Upper lobe of left lung (tissue), 6 donors: ENCODE data around the gene GRIA1. TPM values are rescaled to one million over a fixed set of nuclear protein-coding genes. Genes with fewer than 3 reads are reported as not detected.

Experiments
- ATAC-seq, 2 donors: fragments of 200-7000 bp; cut with Tn5 transposase; one replicate each; pipeline ENCODE4 v1.9.1; 2022; ENCODE audit warnings: mild to moderate bottlenecking in 2 of 2, moderate library complexity in 2 of 2; ENCODE audit not compliant: low FRiP score in 2 of 2
- DNase-seq, 2 donors: peaks; one replicate each; pipeline ENCODE4 v3.0.0-alpha.2; 2019 to 2020
- H3K27ac ChIP-seq, 4 donors: fragments of 200-600 bp; sonication (generic); one replicate each; pipeline ENCODE4 v1.5.1; 2016 to 2019
- H3K27me3 ChIP-seq, 4 donors: fragments of 200-600 bp; sonication (generic); one replicate each; pipeline ENCODE4 v1.5.1; 2017 to 2019
- H3K36me3 ChIP-seq, 4 donors: fragments of 200-600 bp; sonication (generic); one replicate each; pipeline ENCODE4 v1.5.1; 2016 to 2019
- H3K4me1 ChIP-seq, 4 donors: fragments of 200-600 bp; sonication (generic); one replicate each; pipeline ENCODE4 v1.5.1; 2018 to 2019
- H3K4me3 ChIP-seq, 4 donors: fragments of 200-600 bp; sonication (generic); one replicate each; pipeline ENCODE4 v1.5.1; 2017 to 2019; ENCODE audit warnings: mild to moderate bottlenecking in 2 of 4, moderate library complexity in 1 of 4
- H3K9me3 ChIP-seq, 4 donors: fragments of 200-600 bp; sonication (generic); one replicate each; pipeline ENCODE4 v1.5.1; 2018 to 2019
- EP300 ChIP-seq, 4 donors: sonication (generic); formaldehyde crosslinking; IDR thresholded peaks; one replicate each; pipeline ENCODE4 v1.5.1; 2017; ENCODE audit warnings: antibody characterized with exemption in 4 of 4, control low read depth in 2 of 4
- POLR2A ChIP-seq, 4 donors: fragments of 450-650 bp; IDR thresholded peaks; one replicate each; pipeline ENCODE4 v1.5.1; 2016 to 2017; ENCODE audit warnings: antibody characterized with exemption in 4 of 4, mild to moderate bottlenecking in 2 of 4
- POLR2AphosphoS5 ChIP-seq, 2 donors: sonication (generic); formaldehyde crosslinking; IDR thresholded peaks; one replicate each; pipeline ENCODE4 v1.5.1; 2017; ENCODE audit warnings: antibody characterized with exemption in 2 of 2
- WGBS, 2 donors: methylation state at CpG; one replicate each; pipeline ENCODE4 v1.1.5; 2017 to 2018; 5-methylcytosine and 5-hydroxymethylcytosine counted together
- total RNA-seq, 6 donors: library from RNA; depleted of rRNA in 4 of 6; stranded (reverse); fragments of >200 nt in 4 of 6; gene quantifications; one replicate each; pipeline versions ENCODE4 v1.1.0 to v1.2.1, GENCODE V29; 2016 to 2021
- TF ChIP-seq, protein P1 (sequence below), 6 experiments: fragments of 450-650 bp in 4 of 6; fragments of 200-600 bp in 2 of 6; sonication (generic) in 2 of 6; IDR thresholded peaks; one replicate each; pipeline ENCODE4 v1.5.1; 2016 to 2019; ENCODE audit warnings: antibody characterized with exemption in 6 of 6
- donor health status: DM: no; HTN: no; CAD: no; lungs with moderate emphysema.
- donor health status: DM: no; HTN: yes; CAD: no; lungs with severe emphysema.

GRIA1 gene
- total RNA-seq, 6 donors from 2014 or later, result 4.3 to 17.8 (median 9.3) TPM

DNA sequence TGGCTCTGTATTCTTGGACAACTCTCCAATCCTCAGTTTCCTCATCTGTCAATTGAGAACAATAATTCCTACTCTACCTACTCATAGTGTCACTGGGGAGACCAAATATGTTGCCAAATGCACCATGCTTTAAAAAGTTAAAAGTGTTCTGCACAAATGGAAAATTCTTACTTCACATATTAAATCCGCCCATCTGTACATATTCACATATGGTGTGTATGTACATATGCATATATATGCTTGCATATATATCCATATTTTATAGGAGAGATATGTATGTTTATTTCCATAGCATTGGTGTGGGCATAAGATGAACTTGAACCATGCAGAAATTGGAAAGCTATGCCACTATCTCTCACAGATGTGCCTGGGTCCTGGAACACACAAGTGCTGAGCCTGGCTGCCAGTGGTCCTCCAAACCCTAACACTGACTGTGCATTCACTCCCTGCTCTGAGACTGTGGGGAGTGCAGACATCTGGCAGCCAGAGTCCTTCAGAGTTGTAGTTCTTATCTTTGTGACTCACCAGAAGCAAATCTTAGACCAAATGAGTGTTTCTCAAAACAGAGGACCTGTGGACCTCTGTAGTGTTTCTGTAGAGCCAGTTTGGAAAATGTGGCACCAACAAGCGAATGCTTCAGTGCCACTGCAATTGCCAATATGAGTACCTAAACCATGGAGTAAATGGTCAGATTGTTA lies 168.7 kb downstream of the GRIA1 start:
- TF ChIP-seq, protein P1, sequence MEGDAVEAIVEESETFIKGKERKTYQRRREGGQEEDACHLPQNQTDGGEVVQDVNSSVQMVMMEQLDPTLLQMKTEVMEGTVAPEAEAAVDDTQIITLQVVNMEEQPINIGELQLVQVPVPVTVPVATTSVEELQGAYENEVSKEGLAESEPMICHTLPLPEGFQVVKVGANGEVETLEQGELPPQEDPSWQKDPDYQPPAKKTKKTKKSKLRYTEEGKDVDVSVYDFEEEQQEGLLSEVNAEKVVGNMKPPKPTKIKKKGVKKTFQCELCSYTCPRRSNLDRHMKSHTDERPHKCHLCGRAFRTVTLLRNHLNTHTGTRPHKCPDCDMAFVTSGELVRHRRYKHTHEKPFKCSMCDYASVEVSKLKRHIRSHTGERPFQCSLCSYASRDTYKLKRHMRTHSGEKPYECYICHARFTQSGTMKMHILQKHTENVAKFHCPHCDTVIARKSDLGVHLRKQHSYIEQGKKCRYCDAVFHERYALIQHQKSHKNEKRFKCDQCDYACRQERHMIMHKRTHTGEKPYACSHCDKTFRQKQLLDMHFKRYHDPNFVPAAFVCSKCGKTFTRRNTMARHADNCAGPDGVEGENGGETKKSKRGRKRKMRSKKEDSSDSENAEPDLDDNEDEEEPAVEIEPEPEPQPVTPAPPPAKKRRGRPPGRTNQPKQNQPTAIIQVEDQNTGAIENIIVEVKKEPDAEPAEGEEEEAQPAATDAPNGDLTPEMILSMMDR (IDR thresholded peaks at IDR 0.05), result no peak
- TF ChIP-seq POLR2AphosphoS5 (IDR thresholded peaks at IDR 0.05) (no peak), EP300 (IDR thresholded peaks at IDR 0.05) (no peak), POLR2A (IDR thresholded peaks at IDR 0.05) (no peak)
- ATAC-seq (peak in 1 of 2 donors; percentile 46), DNase-seq (no peak)
- 84 to 90% methylated on average over 2 of the region's 2 CpGs for WGBS, 2 donors
- Histone ChIP-seq H3K4me1 (no peaks in the 10 kb centered on the region), H3K27me3 (no peaks in the 10 kb centered on the region), H3K4me3 (no peak overlapping the region), H3K36me3 (no peaks in the 10 kb centered on the region), H3K9me3 (no peaks in the 10 kb centered on the region), H3K27ac (no peak overlapping the region)

DNA sequence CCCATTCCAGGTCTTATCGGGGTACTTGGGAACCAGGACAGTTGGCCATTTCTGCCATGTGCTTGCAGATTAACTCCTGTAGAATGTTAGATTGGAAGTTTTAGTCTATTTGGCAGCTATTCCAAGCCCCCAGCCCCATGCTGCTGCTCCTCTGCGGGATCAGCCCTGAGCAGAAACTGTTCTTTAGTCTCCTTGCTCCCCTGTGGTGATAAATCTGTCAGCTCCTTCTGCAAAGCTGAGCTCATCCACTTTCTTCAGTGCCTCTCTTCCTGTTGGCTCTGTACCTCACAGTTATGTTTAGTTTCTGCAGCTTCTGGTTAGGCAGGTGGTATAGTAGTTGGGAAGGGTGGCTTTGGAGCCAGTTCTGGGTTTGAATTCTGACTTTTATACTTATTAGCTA lies 170.4 kb downstream of the GRIA1 start:
- H3K36me3 ChIP-seq, result no peaks in the 10 kb centered on the region
- no peak overlapping the region for H3K4me3 ChIP-seq
- H3K27me3 ChIP-seq, result no peaks in the 10 kb centered on the region
- no peak overlapping the region for H3K27ac ChIP-seq
- TF ChIP-seq EP300 (IDR thresholded peaks at IDR 0.05) (no peak), POLR2AphosphoS5 (IDR thresholded peaks at IDR 0.05) (no peak), POLR2A (IDR thresholded peaks at IDR 0.05) (no peak)
- TF ChIP-seq, protein P1 (IDR thresholded peaks at IDR 0.05), result no peak
- H3K9me3 ChIP-seq, result no peaks in the 10 kb centered on the region
- WGBS, 2 donors, result 74 to 79% methylated on average over 2 of the region's 2 CpGs
- H3K4me1 ChIP-seq, result no peaks in the 10 kb centered on the region
- ATAC-seq (no peak), DNase-seq (no peak)

DNA sequence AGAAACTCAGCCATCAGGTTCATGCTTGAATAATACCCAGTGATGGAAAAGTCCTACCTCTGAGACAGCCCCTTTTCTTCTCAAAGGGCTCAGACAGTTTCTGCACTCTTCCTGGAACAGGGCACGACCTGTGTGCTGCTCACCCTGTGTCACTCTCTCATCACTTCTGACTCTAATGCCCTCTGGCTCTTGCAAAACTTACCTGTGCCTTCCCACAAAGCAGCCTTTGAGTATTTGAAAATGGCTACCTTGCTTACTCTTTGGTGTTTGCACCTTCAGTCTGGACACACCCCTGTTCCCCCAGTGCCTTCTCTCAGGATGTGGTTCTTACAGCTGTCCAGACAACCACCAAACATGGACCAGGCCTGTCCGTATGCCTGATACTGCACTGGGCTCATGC lies 171.4 kb downstream of the GRIA1 start:
- Histone ChIP-seq H3K4me1 (no peaks in the 10 kb centered on the region), H3K9me3 (no peaks in the 10 kb centered on the region), H3K36me3 (no peaks in the 10 kb centered on the region), H3K27ac (no peak overlapping the region), H3K4me3 (no peak overlapping the region), H3K27me3 (no peaks in the 10 kb centered on the region)
- WGBS, 2 donors, result 86 to 87% methylated on average over 2 of the region's 2 CpGs
- TF ChIP-seq POLR2AphosphoS5 (IDR thresholded peaks at IDR 0.05), result no peak
- TF ChIP-seq POLR2A (IDR thresholded peaks at IDR 0.05), result no peak
- no peak for TF ChIP-seq EP300 (IDR thresholded peaks at IDR 0.05)
- TF ChIP-seq, protein P1 (IDR thresholded peaks at IDR 0.05), result no peak
- DNase-seq (no peak), ATAC-seq (no peak)

DNA sequence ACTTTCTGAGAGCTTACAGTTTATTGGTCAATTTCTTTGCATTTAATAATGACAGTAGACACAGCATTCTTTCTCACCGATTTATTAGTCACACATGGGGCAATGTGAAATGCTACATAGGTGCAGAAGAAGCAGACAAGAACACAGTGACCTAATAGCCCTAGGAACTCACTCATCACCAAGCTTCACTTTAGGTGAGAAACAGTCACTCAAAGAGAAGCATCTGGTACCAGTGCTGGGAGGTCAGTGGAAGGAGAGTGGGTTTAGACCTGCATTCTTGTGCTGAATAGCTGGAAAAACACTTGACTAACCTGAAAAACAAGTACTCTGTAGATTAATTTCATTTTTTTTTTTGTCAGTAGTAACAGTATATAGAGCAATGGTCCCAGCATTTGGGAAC lies 179.6 kb downstream of the GRIA1 start:
- H3K36me3 ChIP-seq, result no peaks in the 10 kb centered on the region
- no peaks in the 10 kb centered on the region for H3K27me3 ChIP-seq
- no peak for TF ChIP-seq POLR2A (IDR thresholded peaks at IDR 0.05)
- no peak for TF ChIP-seq POLR2AphosphoS5 (IDR thresholded peaks at IDR 0.05)
- H3K9me3 ChIP-seq, result no peaks in the 10 kb centered on the region
- no peak overlapping the region for H3K4me3 ChIP-seq
- no peak overlapping the region for H3K27ac ChIP-seq
- DNase-seq (no peak), ATAC-seq (no peak)
- 75% methylated on average over 1 of the region's 1 CpG for WGBS, 2 donors
- H3K4me1 ChIP-seq, result no peaks in the 10 kb centered on the region

DNA sequence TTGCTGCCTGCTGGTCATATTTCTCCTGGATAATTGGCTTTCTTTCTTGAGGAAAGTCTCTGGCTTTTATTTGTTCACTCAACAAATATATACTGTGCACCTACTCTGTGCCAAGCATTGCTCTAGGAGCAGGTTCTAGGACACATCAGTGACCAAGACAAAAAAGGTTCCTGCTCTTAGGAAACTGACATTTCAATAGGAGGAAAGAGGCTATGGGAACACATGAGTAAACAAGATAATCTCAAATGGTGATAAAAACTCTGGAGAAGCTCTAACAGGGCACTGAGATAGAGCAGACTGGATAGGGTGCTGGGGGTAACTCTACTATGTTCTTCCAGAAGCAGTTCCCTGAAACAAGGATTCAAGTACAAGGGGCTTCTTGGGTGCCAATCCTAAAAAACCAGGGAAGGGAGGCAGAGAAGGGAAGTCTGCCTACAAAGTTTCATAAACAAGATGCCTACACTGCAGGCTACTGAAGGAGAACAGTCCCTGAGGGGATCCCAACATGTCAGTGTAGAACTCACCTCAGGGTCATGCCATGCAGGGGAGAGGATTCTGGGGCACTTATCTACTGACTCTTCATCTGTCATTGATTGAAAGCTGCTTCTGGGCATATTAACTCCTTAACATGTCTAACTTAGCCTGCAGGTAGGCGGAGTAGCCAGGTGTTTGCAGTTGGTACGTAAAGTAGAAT lies 181.3 kb downstream of the GRIA1 start:
- no peak for DNase-seq
- WGBS, 2 donors, result 79 to 84% methylated on average over 2 of the region's 2 CpGs
- H3K36me3 ChIP-seq, result no peaks in the 10 kb centered on the region

More for the DNA sequence above, 181.3 kb downstream of the GRIA1 start:
- Histone ChIP-seq H3K27ac (no peak overlapping the region), H3K4me3 (no peak overlapping the region), H3K9me3 (no peaks in the 10 kb centered on the region), H3K4me1 (no peaks in the 10 kb centered on the region), H3K27me3 (no peaks in the 10 kb centered on the region)
- TF ChIP-seq POLR2AphosphoS5 (IDR thresholded peaks at IDR 0.05) (no peak), POLR2A (IDR thresholded peaks at IDR 0.05) (no peak), EP300 (IDR thresholded peaks at IDR 0.05) (no peak)
- TF ChIP-seq, protein P1 (IDR thresholded peaks at IDR 0.05), result no peak
- ATAC-seq, result no peak
